ENCODE measurements around the gene CHRM4. TPM values are rescaled to one million over a fixed set of nuclear protein-coding genes. Genes with fewer than 3 reads are reported as not detected.

Gene CHRM4
- total and polyA plus RNA-seq, 2 experiments from 2014 or later, result 0.30 TPM; not detected in 1

DNA sequence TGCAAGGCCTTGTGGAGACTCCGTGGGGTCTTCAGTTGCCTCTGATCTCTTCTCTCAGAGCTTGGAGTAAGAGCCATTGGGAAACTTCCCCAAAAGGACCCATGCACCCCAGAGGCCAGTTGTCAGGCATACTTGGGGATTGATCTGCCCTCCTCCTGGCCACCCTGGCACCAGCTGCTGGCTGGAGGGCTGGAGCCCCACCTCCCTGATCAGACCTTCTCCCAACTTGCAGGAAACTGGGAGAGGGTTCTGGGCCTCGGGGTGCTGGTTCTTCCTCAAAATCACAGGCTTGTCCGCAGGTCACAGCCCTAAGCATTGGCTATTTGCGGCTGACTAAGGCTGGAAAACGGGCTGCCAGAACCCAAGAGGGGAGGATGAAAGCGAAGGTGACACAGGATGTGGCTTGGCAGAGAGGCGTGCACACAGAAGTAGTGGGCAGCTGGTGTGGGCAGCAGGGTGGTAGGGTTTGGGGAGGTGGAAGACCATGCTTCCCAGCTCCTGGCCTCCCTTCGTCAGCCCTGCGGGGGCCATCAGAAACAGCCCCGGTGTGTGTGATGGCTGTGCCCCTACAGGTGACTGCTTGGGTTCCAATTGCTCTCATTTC lies 45.6 kb downstream of the CHRM4 start:
- Histone ChIP-seq H3K9me3 (ENCODE audit: low read depth) (no peaks in the 10 kb centered on the region), H3K27ac (no peak overlapping the region), H3K27me3 (no peaks in the 10 kb centered on the region), H3K9me2 (replicated peaks; ENCODE audit: insufficient read depth) (no peaks in the 10 kb centered on the region), H3K4me3 (no peak overlapping the region), H3K4me1 (ENCODE audit: insufficient read depth) (peaks cover 25% of the 10 kb centered on the region), H3K4me2 (no peak overlapping the region), H3K36me3 (replicated peaks; ENCODE audit: insufficient read depth, low read depth) (no peaks in the 10 kb centered on the region), H4K20me1 (ENCODE audit: insufficient read depth, poor library complexity, severe bottlenecking) (peaks cover 5% of the 10 kb centered on the region), H2AFZ (no peak overlapping the region), H3K79me2 (peaks cover 31% of the 10 kb centered on the region)
- TF ChIP-seq, protein P1, sequence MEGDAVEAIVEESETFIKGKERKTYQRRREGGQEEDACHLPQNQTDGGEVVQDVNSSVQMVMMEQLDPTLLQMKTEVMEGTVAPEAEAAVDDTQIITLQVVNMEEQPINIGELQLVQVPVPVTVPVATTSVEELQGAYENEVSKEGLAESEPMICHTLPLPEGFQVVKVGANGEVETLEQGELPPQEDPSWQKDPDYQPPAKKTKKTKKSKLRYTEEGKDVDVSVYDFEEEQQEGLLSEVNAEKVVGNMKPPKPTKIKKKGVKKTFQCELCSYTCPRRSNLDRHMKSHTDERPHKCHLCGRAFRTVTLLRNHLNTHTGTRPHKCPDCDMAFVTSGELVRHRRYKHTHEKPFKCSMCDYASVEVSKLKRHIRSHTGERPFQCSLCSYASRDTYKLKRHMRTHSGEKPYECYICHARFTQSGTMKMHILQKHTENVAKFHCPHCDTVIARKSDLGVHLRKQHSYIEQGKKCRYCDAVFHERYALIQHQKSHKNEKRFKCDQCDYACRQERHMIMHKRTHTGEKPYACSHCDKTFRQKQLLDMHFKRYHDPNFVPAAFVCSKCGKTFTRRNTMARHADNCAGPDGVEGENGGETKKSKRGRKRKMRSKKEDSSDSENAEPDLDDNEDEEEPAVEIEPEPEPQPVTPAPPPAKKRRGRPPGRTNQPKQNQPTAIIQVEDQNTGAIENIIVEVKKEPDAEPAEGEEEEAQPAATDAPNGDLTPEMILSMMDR (IDR thresholded peaks at IDR 0.05; ENCODE audit: poor library complexity), result no peak
- no peak for TF ChIP-seq EZH2phosphoT487 (IDR thresholded peaks at IDR 0.05; ENCODE audit: low read depth, severe bottlenecking, unreplicated experiment)
- no peak for TF ChIP-seq EZH2 (IDR thresholded peaks at IDR 0.05; ENCODE audit: borderline replicate concordance)
- 92% methylated on average over 10 of the region's 10 CpGs for WGBS (ENCODE audit: low lambda C conversion rate, missing lambda C conversion rate)
- no peak for DNase-seq (ENCODE audit: low spot score)

DNA sequence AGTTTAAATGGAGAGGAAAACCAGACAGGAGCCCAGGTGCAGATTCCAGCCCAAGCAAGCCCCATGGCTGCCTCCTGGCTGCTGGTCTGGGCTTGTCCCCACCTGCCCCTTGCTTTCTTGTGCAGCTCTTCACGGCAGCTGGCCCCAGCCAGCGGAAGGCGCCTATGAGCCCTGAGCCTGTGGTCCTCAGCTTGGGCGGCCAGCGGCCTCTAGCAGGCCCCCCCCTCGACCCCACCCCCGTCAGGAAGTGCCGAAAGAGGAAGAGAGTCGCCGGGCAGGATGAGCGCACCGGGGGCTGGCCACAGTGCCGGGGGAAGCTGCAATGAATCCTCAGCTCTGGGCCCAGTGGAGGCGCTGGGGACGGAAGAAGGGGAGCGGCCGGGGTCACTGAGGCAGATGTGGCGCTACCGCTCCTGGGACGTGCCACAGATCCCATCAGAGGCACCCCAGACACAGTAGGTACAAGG lies 46.4 kb downstream of the CHRM4 start:
- 88% methylated on average over 8 of the region's 20 CpGs for WGBS (ENCODE audit: low lambda C conversion rate, missing lambda C conversion rate)
- H3K27ac ChIP-seq, result no peak overlapping the region
- H3K4me2 ChIP-seq, result no peak overlapping the region
- no peaks in the 10 kb centered on the region for H3K36me3 ChIP-seq (replicated peaks; ENCODE audit: insufficient read depth, low read depth)
- no peak overlapping the region for H2AFZ ChIP-seq
- no peak overlapping the region for H3K4me3 ChIP-seq
- H3K4me1 ChIP-seq (ENCODE audit: insufficient read depth), result peaks cover 25% of the 10 kb centered on the region
- H4K20me1 ChIP-seq (ENCODE audit: insufficient read depth, poor library complexity, severe bottlenecking), result peaks cover 5% of the 10 kb centered on the region
- no peaks in the 10 kb centered on the region for H3K9me3 ChIP-seq (ENCODE audit: low read depth)
- H3K27me3 ChIP-seq, result no peaks in the 10 kb centered on the region
- DNase-seq (ENCODE audit: low spot score), result no peak
- peaks cover 25% of the 10 kb centered on the region for H3K79me2 ChIP-seq
- no peaks in the 10 kb centered on the region for H3K9me2 ChIP-seq (replicated peaks; ENCODE audit: insufficient read depth)
- TF ChIP-seq, protein P1 (IDR thresholded peaks at IDR 0.05; ENCODE audit: poor library complexity), result no peak
- TF ChIP-seq EZH2 (IDR thresholded peaks at IDR 0.05; ENCODE audit: borderline replicate concordance), result no peak
- TF ChIP-seq EZH2phosphoT487 (IDR thresholded peaks at IDR 0.05; ENCODE audit: low read depth, severe bottlenecking, unreplicated experiment), result no peak

DNA sequence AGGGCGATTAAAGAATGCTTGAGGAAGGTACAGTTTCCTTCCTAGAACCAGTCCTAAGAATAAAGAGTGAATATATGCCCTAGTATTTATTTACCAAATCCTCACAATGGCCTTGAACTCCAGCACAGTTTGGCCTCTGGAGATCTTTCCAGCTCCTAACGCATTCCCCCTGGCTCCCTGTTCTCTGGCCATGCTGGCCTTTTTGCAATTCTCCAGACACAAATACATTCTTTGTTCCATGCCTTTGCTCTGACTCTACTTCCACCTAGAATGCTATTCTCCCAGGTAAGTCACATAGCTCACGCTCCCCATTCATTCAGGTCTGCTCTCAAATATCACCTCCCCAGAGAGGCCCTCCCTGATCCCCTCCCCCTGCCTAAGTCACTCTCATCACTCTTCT lies 48.1 kb downstream of the CHRM4 start:
- H3K36me3 ChIP-seq (replicated peaks; ENCODE audit: insufficient read depth, low read depth), result no peaks in the 10 kb centered on the region
- H4K20me1 ChIP-seq (ENCODE audit: insufficient read depth, poor library complexity, severe bottlenecking), result no peaks in the 10 kb centered on the region
- H3K27ac ChIP-seq, result no peak overlapping the region
- H2AFZ ChIP-seq, result no peak overlapping the region
- no peak for TF ChIP-seq EZH2phosphoT487 (IDR thresholded peaks at IDR 0.05; ENCODE audit: low read depth, severe bottlenecking, unreplicated experiment)
- TF ChIP-seq, protein P1 (IDR thresholded peaks at IDR 0.05; ENCODE audit: poor library complexity), result no peak
- no peak for TF ChIP-seq EZH2 (IDR thresholded peaks at IDR 0.05; ENCODE audit: borderline replicate concordance)
- no peaks in the 10 kb centered on the region for H3K27me3 ChIP-seq
- H3K79me2 ChIP-seq, result peaks cover 10% of the 10 kb centered on the region
- WGBS (ENCODE audit: low lambda C conversion rate, missing lambda C conversion rate), result 84% methylated on average over 3 of the region's 3 CpGs
- H3K9me2 ChIP-seq (replicated peaks; ENCODE audit: insufficient read depth), result no peaks in the 10 kb centered on the region
- peaks cover 33% of the 10 kb centered on the region for H3K4me1 ChIP-seq (ENCODE audit: insufficient read depth)
- no peaks in the 10 kb centered on the region for H3K9me3 ChIP-seq (ENCODE audit: low read depth)
- no peak for DNase-seq (ENCODE audit: low spot score)
- no peak overlapping the region for H3K4me2 ChIP-seq
- no peak overlapping the region for H3K4me3 ChIP-seq

Data from hepatocyte (in vitro differentiated cells).